Left ventricle myocardium inferior (tissue), 1 donor: Measurements from ENCODE around the gene KLRG1. TPM values are rescaled to one million over a fixed set of nuclear protein-coding genes. Genes with fewer than 3 reads are reported as not detected.
A peak's percentile ranks its signal among the peaks of the same experiment; 100 is the strongest.

Experiments used
- DNase-seq: peaks from one replicate; pipeline ENCODE4 v3.0.0-alpha.2; 2020
- H3K27ac ChIP-seq: fragments of 200-600 bp; replicated peaks from 2 replicates; pipeline ENCODE4 v1.8.0; 2021
- H3K27me3 ChIP-seq: fragments of 200-600 bp; 2 replicates; pipeline ENCODE4 v1.8.0; 2021; ENCODE audit warnings: low read depth
- H3K36me3 ChIP-seq: fragments of 200-600 bp; 2 replicates; pipeline ENCODE4 v1.8.0; 2021
- H3K4me1 ChIP-seq: fragments of 200-600 bp; 2 replicates; pipeline ENCODE4 v1.8.0; 2021
- H3K4me3 ChIP-seq: fragments of 200-600 bp; 2 replicates; pipeline ENCODE4 v1.8.0; 2021; ENCODE audit warnings: mild to moderate bottlenecking, moderate library complexity
- H3K9me3 ChIP-seq: fragments of 200-600 bp; replicated peaks from 2 replicates; pipeline ENCODE4 v1.8.0; 2021
- CTCF ChIP-seq: fragments of 200-600 bp; IDR thresholded peaks from 2 replicates; pipeline ENCODE4 v1.8.0; 2021; ENCODE audit warnings: antibody characterized with exemption, mild to moderate bottlenecking, borderline replicate concordance
- intact Hi-C: fragments of 100-400 bp; cut with micrococcal nuclease; formaldehyde crosslinking; loops from one replicate; pipeline ENCODE4 v1.11.0; 2022
- total RNA-seq: library from RNA; stranded (reverse); fragmentation: NEBNext Ultra II Directional; extraction: Animal tissue kit (Norgen Biotek cat#: 25700); gene quantifications from one replicate; pipeline ENCODE4 v1.2.1, GENCODE V29; 2021
- donor health status: DM: no; HTN: yes; CAD: no; lungs with severe emphysema.

The KLRG1 gene
- total RNA-seq, 1 donor from 2014 or later: 6.9 TPM

GRCh38 chr12:9041321-9041720 is 52.0 kb downstream of the KLRG1 start:
- peaks cover 15% of the 10 kb centered on the region for H3K4me1 ChIP-seq
- H3K27me3 ChIP-seq: no peaks in the 10 kb centered on the region
- no peaks in the 10 kb centered on the region for H3K36me3 ChIP-seq
- H3K9me3 ChIP-seq: no peaks in the 10 kb centered on the region
- peak overlapping the region; percentile 1 for H3K27ac ChIP-seq
- no peak overlapping the region for H3K4me3 ChIP-seq
- no peak for DNase-seq
- no peak for TF ChIP-seq CTCF
- intact Hi-C loops: loop anchor here (5.0 to 10.0 kb wide), 3 partner anchors 89 to 357 kb away; partner anchors contain the start of gene PHC1

GRCh38 chr12:9043766-9044165 is 54.4 kb downstream of the KLRG1 start:
- Histone ChIP-seq H3K27me3 (no peaks in the 10 kb centered on the region), H3K27ac (no peak overlapping the region), H3K4me3 (no peak overlapping the region), H3K9me3 (no peaks in the 10 kb centered on the region), H3K4me1 (peaks cover 15% of the 10 kb centered on the region), H3K36me3 (no peaks in the 10 kb centered on the region)
- no peak for DNase-seq
- TF ChIP-seq CTCF: no peak
- intact Hi-C loops: loop anchor here (5.0 to 10.0 kb wide), 3 partner anchors 91 to 359 kb away; partner anchors contain the start of gene PHC1

GRCh38 chr12:9047105-9047504 is 57.8 kb downstream of the KLRG1 start:
- no peaks in the 10 kb centered on the region for H3K36me3 ChIP-seq
- no peak overlapping the region for H3K4me3 ChIP-seq
- no peak for DNase-seq
- intact Hi-C loops: loop anchor here (10.0 kb wide), 2 partner anchors 132 to 362 kb away; partner anchors contain the start of gene PHC1
- no peaks in the 10 kb centered on the region for H3K27me3 ChIP-seq
- TF ChIP-seq CTCF: no peak
- H3K4me1 ChIP-seq: peaks cover 3% of the 10 kb centered on the region
- H3K27ac ChIP-seq: no peak overlapping the region
- H3K9me3 ChIP-seq: no peaks in the 10 kb centered on the region

GRCh38 chr12:9048930-9049329 is 59.6 kb downstream of the KLRG1 start:
- H3K27me3 ChIP-seq: no peaks in the 10 kb centered on the region
- DNase-seq: no peak
- H3K4me3 ChIP-seq: no peak overlapping the region
- intact Hi-C loops: loop anchor here (10.0 kb wide), 2 partner anchors 134 to 364 kb away; partner anchors contain the start of gene PHC1
- peaks cover 3% of the 10 kb centered on the region for H3K4me1 ChIP-seq
- no peaks in the 10 kb centered on the region for H3K9me3 ChIP-seq
- H3K27ac ChIP-seq: no peak overlapping the region
- H3K36me3 ChIP-seq: no peaks in the 10 kb centered on the region
- no peak for TF ChIP-seq CTCF

- intact Hi-C loops: loop anchor here (10.0 kb wide), 2 partner anchors 135 to 365 kb away; partner anchors contain the start of gene PHC1
- Histone ChIP-seq H3K36me3 (no peaks in the 10 kb centered on the region), H3K9me3 (no peaks in the 10 kb centered on the region), H3K4me3 (no peak overlapping the region), H3K27me3 (no peaks in the 10 kb centered on the region), H3K27ac (no peak overlapping the region), H3K4me1 (peaks cover 3% of the 10 kb centered on the region)
- TF ChIP-seq CTCF: peak; percentile 64
- no peak for DNase-seq
Measured at GRCh38 chr12:9049520-9050133, 60.3 kb downstream of the KLRG1 start.
